ENCODE results near the gene HHIPL1. TPM values are rescaled to one million over a fixed set of nuclear protein-coding genes. Genes with fewer than 3 reads are reported as not detected.

Gene HHIPL1
- total and polyA plus RNA-seq, 2 of the 8 experiments (the other 6 are each of a cell fraction or from before 2014, with no cell fraction given): 1.5 to 2.6 TPM

DNA sequence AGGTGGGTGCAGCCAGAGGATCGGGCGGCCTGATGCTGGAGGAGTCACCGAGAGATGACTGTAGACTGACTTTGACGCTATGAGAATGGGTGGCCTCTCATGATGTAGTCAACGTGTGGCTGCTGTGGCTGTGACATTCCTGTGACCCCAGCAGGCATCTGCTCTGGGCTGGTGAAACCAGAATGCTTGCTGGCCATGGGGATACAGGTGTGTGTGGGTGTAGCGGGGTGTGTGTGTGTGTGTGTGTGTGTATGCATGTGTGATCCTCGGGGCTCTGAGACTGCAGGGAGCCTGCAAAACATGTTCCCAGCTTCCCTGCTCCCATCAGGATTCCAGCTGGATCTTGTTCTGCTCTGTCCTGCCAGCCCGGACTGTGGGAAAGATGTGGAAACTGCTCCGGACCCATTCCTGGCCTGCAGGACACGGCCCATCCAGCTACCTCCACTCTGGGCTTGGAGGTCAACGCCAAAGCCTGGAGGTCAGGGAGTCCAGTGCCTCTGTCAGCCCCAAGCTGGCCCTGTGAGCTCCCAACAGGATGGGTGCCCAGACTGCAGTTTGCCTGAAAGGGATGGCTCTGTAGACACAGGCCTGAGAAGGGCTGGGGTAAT, 18.8 kb upstream of the HHIPL1 start:
- no peak overlapping the region; a peak in 1 of 7 replicates for H3K9ac ChIP-seq (replicated peaks in 1 of 4; ENCODE audit: extremely low read depth in 1 of 4, low read depth in 3 of 4, low read length in 3 of 4)
- H3K23ac ChIP-seq (ENCODE audit: insufficient read length): no peak overlapping the region
- no peaks in the 10 kb centered on the region; a peak in 1 of 7 replicates for H3K27me3 ChIP-seq (replicated peaks in 1 of 4; ENCODE audit: control insufficient read depth in 3 of 4, extremely low read depth in 1 of 4, insufficient read depth in 3 of 4, low read length in 3 of 4)
- ChIA-PET CTCF (ENCODE audit: partially characterized antibody) (interaction anchor here (0.6 to 4.8 kb wide), 15 partner anchors 9 to 237 kb away, joined by 3 to 32 read pairs (median 4); no protein-coding TSS in a partner anchor), POLR2A (ENCODE audit: partially characterized antibody) (interaction anchor here (0.8 kb wide), 1 partner anchor 63 kb away, joined by 3 read pairs; no protein-coding TSS in a partner anchor)
- no peak overlapping the region for H2BK20ac ChIP-seq (ENCODE audit: low read length)
- no peak overlapping the region for H3K18ac ChIP-seq (ENCODE audit: extremely low read depth, low read length)
- H3K27ac ChIP-seq (ENCODE audit: low read depth, low read length): no peak overlapping the region
- DNase-seq (ENCODE audit: low read depth in 1 of 2, low spot score in 2 of 2) (no peak), FAIRE-seq (no peak)
- H3K14ac ChIP-seq (ENCODE audit: insufficient read length): no peak overlapping the region
- no peak overlapping the region for H3K4ac ChIP-seq (replicated peaks; ENCODE audit: insufficient read length, low read depth, low read length)
- H3K79me1 ChIP-seq (ENCODE audit: low read depth, low read length): no peaks in the 10 kb centered on the region
- H3K4me2 ChIP-seq (ENCODE audit: insufficient read depth in 1 of 2, low read depth in 2 of 2, low read length in 2 of 2): no peak overlapping the region
- no peak overlapping the region for H2BK120ac ChIP-seq (replicated peaks; ENCODE audit: low read depth, low read length)
- no peak overlapping the region for H2AFZ ChIP-seq (ENCODE audit: low read length)
- no peaks in the 10 kb centered on the region for H3K9me3 ChIP-seq (ENCODE audit: insufficient read depth in 2 of 2, low read depth in 1 of 2, low read length in 1 of 2)
- no peak overlapping the region for H4K5ac ChIP-seq (ENCODE audit: insufficient read length, low read depth, low read length)
- H2BK15ac ChIP-seq (ENCODE audit: low read length): peak overlapping the region; percentile 81; the same call in 1 of the 2 replicates
- TF ChIP-seq SP2 (IDR thresholded peaks at IDR 0.05; ENCODE audit: low read length) (no peak), TEAD4 (IDR thresholded peaks at IDR 0.05; ENCODE audit: low read depth, low read length) (no peak), TAF7 (optimal IDR thresholded peaks at IDR 0.05; ENCODE audit: borderline replicate concordance, low read depth, low read length) (no peak), HDAC2 (IDR thresholded peaks at IDR 0.05; ENCODE audit: borderline replicate concordance in 1 of 2, low read depth in 2 of 2, low read length in 2 of 2) (no peak), ATF2 (IDR thresholded peaks at IDR 0.05; ENCODE audit: low read length) (no peak), HDAC6 (IDR thresholded peaks at IDR 0.05; ENCODE audit: low read depth, low read length) (no peak), CTBP2 (IDR thresholded peaks at IDR 0.05; ENCODE audit: borderline replicate concordance, insufficient read depth, insufficient read length, low read length) (no peak), BACH1 (IDR thresholded peaks at IDR 0.05; ENCODE audit: low read length) (no peak)
- no peak overlapping the region for H2BK5ac ChIP-seq (ENCODE audit: low read depth, low read length)
- no peaks in the 10 kb centered on the region for H3K36me3 ChIP-seq (ENCODE audit: control insufficient read depth in 2 of 4, insufficient read depth in 4 of 4, low read length in 3 of 4)
- H2BK12ac ChIP-seq (ENCODE audit: low read depth, low read length): 0 out of 2 replicates have a peak overlapping the region, but pooled peaks have one; percentile 2
- WGBS, 2 experiments (ENCODE audit: extremely low coverage in 1 of 2, insufficient coverage in 1 of 2, insufficient read length in 1 of 2, insufficient replicate concordance in 2 of 2, low coverage in 1 of 2, low lambda C conversion rate in 2 of 2, missing lambda C conversion rate in 1 of 2): 89% methylated on average over 11 of the region's 11 CpGs; no CpG with 5 or more reads in 1 of the 2 experiments
- H3K56ac ChIP-seq (replicated peaks; ENCODE audit: insufficient read length, low read depth, low read length): no peak overlapping the region
- peaks cover 0 to 4% of the 10 kb centered on the region in 2 experiments for H4K20me1 ChIP-seq (replicated peaks in 1 of 2; ENCODE audit: control insufficient read depth in 1 of 2, insufficient read depth in 2 of 2, low read length in 2 of 2)
- H3K23me2 ChIP-seq (ENCODE audit: low read depth, low read length): peaks cover 5% of the 10 kb centered on the region; the same call in 1 of the 2 replicates
- H3K4me1 ChIP-seq (replicated peaks in 1 of 4; ENCODE audit: control insufficient read depth in 3 of 4, insufficient read depth in 4 of 4, low read length in 3 of 4): peaks cover 0 to 3% (median 1%) of the 10 kb centered on the region in 4 experiments; a peak in 4 of 7 replicates
- H3K4me3 ChIP-seq (ENCODE audit: extremely low read depth in 1 of 4, insufficient read depth in 2 of 4, low read depth in 3 of 4, low read length in 4 of 4): no peak overlapping the region
- H2AK5ac ChIP-seq (ENCODE audit: low read depth, low read length): peak overlapping the region; percentile 61; the same call in 1 of the 2 replicates
- H3K79me2 ChIP-seq (ENCODE audit: control insufficient read depth in 1 of 2, insufficient read depth in 2 of 2, low read length in 2 of 2): no peaks in the 10 kb centered on the region
- no peak overlapping the region for H4K91ac ChIP-seq (replicated peaks; ENCODE audit: insufficient read length, low read length)
- H4K8ac ChIP-seq (ENCODE audit: extremely low read depth, insufficient read depth, low read length): no peak overlapping the region

All from H1 (cell line).